Measurements from ENCODE around the gene AKAP13.

DNA sequence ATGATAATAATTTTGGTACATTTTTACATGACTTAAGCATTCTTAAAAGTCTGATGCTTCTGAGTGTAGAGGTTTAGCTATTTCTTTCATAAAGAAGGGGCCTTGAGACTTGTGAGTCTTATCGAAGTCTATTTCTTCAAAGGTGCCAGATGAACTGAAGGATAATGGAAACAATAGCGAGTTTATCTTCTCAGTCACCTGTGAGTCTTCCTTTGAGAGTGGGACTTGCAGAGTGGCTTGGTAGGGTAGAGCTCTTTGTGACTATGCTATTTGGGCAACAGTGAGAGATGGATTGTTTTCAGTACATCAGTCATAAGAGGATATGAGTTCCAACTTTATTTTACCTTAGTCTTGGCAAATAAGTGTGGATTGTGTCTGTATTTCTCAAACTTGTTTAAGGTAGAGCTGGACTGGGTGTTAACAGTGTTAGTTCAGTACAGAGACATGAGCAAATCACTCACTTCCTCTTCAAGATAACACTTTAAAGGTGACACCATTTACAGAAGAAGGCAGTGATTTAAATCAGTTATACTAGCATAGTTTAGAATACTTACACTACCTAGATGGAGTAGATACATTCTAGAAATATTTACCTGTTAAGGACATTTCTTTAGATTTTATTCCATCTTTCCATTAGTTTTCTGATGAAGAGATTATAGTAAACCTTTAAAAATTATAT lies 3.2 kb downstream of the AKAP13 start:
- TF ChIP-seq CTCF (conservative IDR thresholded peaks at IDR 0.05; ENCODE audit: low read depth, low read length) (no peak), EZH2 (IDR thresholded peaks at IDR 0.05; ENCODE audit: borderline replicate concordance, low read depth, low read length, poor library complexity, severe bottlenecking) (no peak)

Measured in A673 (cell line).